GM12873 (cell line): ENCODE data around the gene MLIP.

Experiments
- CTCF ChIP-seq: IDR thresholded peaks from 2 replicates; pipeline ENCODE4 v1.5.1; 2012; ENCODE audit warnings: low read depth, mild to moderate bottlenecking, moderate library complexity, low read length, control low read depth; ENCODE audit not compliant: insufficient read depth; ENCODE audit errors: missing control alignments

Gene MLIP

GRCh38 chr6:54142889-54143519 is 31.8 kb downstream of the MLIP start:
- TF ChIP-seq CTCF: no peak

- TF ChIP-seq CTCF: no peak
Measured at GRCh38 chr6:54151861-54152260, 40.6 kb downstream of the MLIP start.

- no peak for TF ChIP-seq CTCF
Measured at GRCh38 chr6:54156650-54157250, 45.5 kb downstream of the MLIP start.

- TF ChIP-seq CTCF: no peak
Measured at GRCh38 chr6:54157405-54157804, 46.2 kb downstream of the MLIP start.

GRCh38 chr6:54173089-54173488 is 61.8 kb downstream of the MLIP start:
- TF ChIP-seq CTCF: no peak

- no peak for TF ChIP-seq CTCF
Measured at GRCh38 chr6:54179152-54179551, 67.9 kb downstream of the MLIP start.

- no peak for TF ChIP-seq CTCF
Measured at GRCh38 chr6:54183616-54184015, 72.4 kb downstream of the MLIP start.
